Heart right ventricle (tissue), 16 donors: Measurements from ENCODE around the gene LTBR. TPM values are rescaled to one million over a fixed set of nuclear protein-coding genes. Genes with fewer than 3 reads are reported as not detected.

Experiments used
- ATAC-seq, 8 donors: fragments of 200-7000 bp; cut with Tn5 transposase; one replicate each; pipeline ENCODE4 v1.9.1; 2020; ENCODE audit warnings: mild to moderate bottlenecking in 8 of 8, moderate library complexity in 8 of 8, moderate number of reproducible peaks in 1 of 8
- DNase-seq, 2 donors: peaks; one replicate each; pipeline ENCODE4 v3.0.0-alpha.2; 2020
- H3K27ac ChIP-seq, 10 donors: fragments of 200-600 bp; sonication (generic) in 2 of 10; one replicate each; pipeline versions ENCODE4 v1.5.0 to v1.8.0; 2020 to 2022; ENCODE audit warnings: mild to moderate bottlenecking in 3 of 10
- H3K27me3 ChIP-seq, 7 donors: fragments of 200-600 bp; one replicate each; pipeline ENCODE4 v1.8.0; 2021 to 2022; ENCODE audit warnings: mild to moderate bottlenecking in 2 of 7
- H3K36me3 ChIP-seq, 9 donors: fragments of 200-600 bp; sonication (generic) in 1 of 9; one replicate each; pipeline versions ENCODE4 v1.5.0 to v1.8.0; 2020 to 2022; ENCODE audit warnings: mild to moderate bottlenecking in 2 of 9
- H3K4me1 ChIP-seq, 9 donors: fragments of 200-600 bp; sonication (generic) in 1 of 9; one replicate each; pipeline versions ENCODE4 v1.5.0 to v1.8.0; 2020 to 2022; ENCODE audit warnings: mild to moderate bottlenecking in 4 of 9
- H3K4me3 ChIP-seq, 10 donors: fragments of 200-600 bp; sonication (generic) in 2 of 10; one replicate each; pipeline versions ENCODE4 v1.5.0 to v1.8.0; 2020 to 2022; ENCODE audit warnings: mild to moderate bottlenecking in 7 of 10, moderate library complexity in 2 of 10
- H3K9me3 ChIP-seq, 11 donors: fragments of 200-600 bp in 10 of 11; sonication (generic) in 2 of 11; one replicate each; pipeline versions ENCODE4 v1.5.0 to v1.8.0; 2013 to 2022; ENCODE audit warnings: mild to moderate bottlenecking in 2 of 11, control low read depth in 1 of 11, moderate library complexity in 1 of 11
- CTCF ChIP-seq, 9 donors: fragments of 200-600 bp; sonication (generic) in 2 of 9; IDR thresholded peaks; one replicate each; pipeline versions ENCODE4 v1.5.0 to v1.8.0; 2021 to 2022; ENCODE audit warnings: antibody characterized with exemption in 9 of 9, mild to moderate bottlenecking in 5 of 9, moderate library complexity in 1 of 9
- WGBS, 2 donors: extraction: QIAGEN DNeasy Blood & Tissue Kit; methylation state at CpG; one replicate each; pipeline ENCODE4 v1.1.7; 2013; ENCODE audit warnings: inconsistent platforms in 1 of 2; 5-methylcytosine and 5-hydroxymethylcytosine counted together
- intact Hi-C, 10 donors: fragments of 100-400 bp; cut with DNase I; formaldehyde crosslinking; loops; one replicate each; pipeline versions ENCODE4 v1.11.1 to v1.14.2; 2022
- polyA plus RNA-seq, 2 donors: library from polyadenylated mRNA; stranded (reverse); fragments of 200-250 nt; gene quantifications; one replicate each; pipeline ENCODE4 v1.2.3, GENCODE V29; 2013
- total RNA-seq, 10 donors: library from RNA; stranded (reverse); fragmentation: NEBNext Ultra II Directional in 3 of 10; extraction: Animal tissue kit (Norgen Biotek cat#: 25700) in 3 of 10; gene quantifications; one replicate each; pipeline versions ENCODE4 v1.2.1 to v1.2.4, GENCODE V29; 2021 to 2023
- donor health status: Arrhythmogenic right ventricular cardiomyopathy.
- donor health status: ischemic (EF 13 %, LVEDD 7.1; RV severe dilation, severe dysfunction).
- donor health status: healthy with polysubstance abuse.
- donor health status: DM: no; HTN: yes; CAD: no.
- donor health status: DM: no; HTN: no; CAD: no.
- donor health status: ischemic (EF 25% LVEDD 6.9; RV normal size, moderate dysfunction).
- donor health status: ischemic (EF 25% LVEDD 5.7; RV mildly dilated, moderate dysfunction).
- donor health status: healthy.
- donor health status: DM: yes; HTN: yes; CAD: no.
- donor health status: Ischemic cardiomyopathy.
- donor health status: ischemic (EF 35%, LVEDD 5.7; RV mildly dilated, moderate dysfunction).
- donor health status: nonischemic (EF 11% LVEDD 7.7; RV severe dilation, severe dysfunction).
- donor health status: DM: yes; HTN: yes; CAD: no.
- donor health status: PGD.
- donor health status: ischemic (EF 29% LVEDD 5.4; RV normal size, mild dysfunction).
- donor health status: nonischemic (EF 23%, LVEDD 6.1; RV moderate dilation, normal function).

The LTBR gene
- total and polyA plus RNA-seq, 12 donors, result 14.1 to 49.1 (median 26.9) TPM

- intact Hi-C loops, result loop anchor here in 1 of 10 donors (10.0 kb wide), 1 partner anchor 51 kb away; no protein-coding TSS in a partner anchor
- no peak for DNase-seq
- WGBS, 2 donors, result 58 to 69% methylated on average over 19 of the region's 19 CpGs
- H3K27ac ChIP-seq, result peak overlapping the region in 9 of 10 donors; percentile 19 to 62 (median 41)
- TF ChIP-seq CTCF (IDR thresholded peaks at IDR 0.05), result peak in 6 of 9 donors; percentile 34 to 51 (median 41)
- no peaks in the 10 kb centered on the region for H3K36me3 ChIP-seq
- H3K9me3 ChIP-seq, result no peaks in the 10 kb centered on the region
- H3K27me3 ChIP-seq, result no peaks in the 10 kb centered on the region
- ATAC-seq, result peak; percentile 65 to 84 (median 77)
- peaks cover 10 to 65% (median 23%) of the 10 kb centered on the region in 9 donors for H3K4me1 ChIP-seq
- H3K4me3 ChIP-seq, result no peak overlapping the region
Measured at GRCh38 chr12:6376079-6376869, 7.7 kb upstream of the LTBR start.

DNA sequence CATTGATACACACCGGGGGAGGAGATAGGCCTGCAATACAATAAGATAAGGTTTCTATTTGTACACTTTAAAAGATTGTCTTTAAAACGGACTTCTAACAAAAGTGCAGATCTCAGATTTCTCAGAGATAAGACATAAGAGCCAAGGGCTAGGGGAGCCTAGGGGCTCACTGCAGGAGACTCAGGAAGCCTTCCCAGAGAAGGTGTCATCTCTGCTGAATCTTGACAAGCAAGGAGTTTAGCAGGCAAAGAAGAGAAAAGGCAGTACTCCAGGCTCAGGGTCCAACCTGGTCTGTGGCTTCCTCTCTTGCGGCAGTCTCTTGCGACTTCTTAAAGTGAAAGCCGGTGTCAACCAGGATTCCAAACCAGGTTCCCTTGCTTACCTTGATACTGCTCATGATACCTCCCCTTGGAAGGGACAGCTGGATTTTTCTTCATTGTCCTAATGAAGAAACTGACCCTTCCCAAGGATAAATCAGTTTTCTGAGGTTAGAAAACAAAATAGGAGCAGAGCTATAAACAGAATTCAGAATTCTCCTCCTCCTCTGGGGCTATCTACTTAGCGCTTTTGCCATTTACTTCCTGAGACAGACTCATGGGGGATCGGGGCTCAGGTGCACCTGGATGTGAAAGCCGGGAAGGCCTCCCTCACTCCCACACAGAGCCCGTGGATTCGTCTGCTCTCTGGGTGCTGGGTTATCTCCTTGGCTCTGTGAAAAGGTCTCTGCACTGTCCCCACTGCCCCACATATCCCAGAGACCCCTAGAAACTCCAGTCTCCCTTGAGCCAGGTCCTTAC is 6.9 kb upstream of the LTBR start:
- Histone ChIP-seq H3K27ac (peak overlapping the region in 8 of 10 donors; percentile 19 to 62 (median 44)), H3K4me1 (peaks cover 10 to 60% (median 23%) of the 10 kb centered on the region in 9 donors), H3K4me3 (no peak overlapping the region), H3K27me3 (no peaks in the 10 kb centered on the region), H3K9me3 (no peaks in the 10 kb centered on the region), H3K36me3 (no peaks in the 10 kb centered on the region)
- TF ChIP-seq CTCF (IDR thresholded peaks at IDR 0.05), result no peak
- peak in 1 of 8 donors; percentile 2 for ATAC-seq
- DNase-seq, result no peak
- 67 to 79% methylated on average over 10 of the region's 10 CpGs for WGBS, 2 donors
- intact Hi-C loops, result loop anchor here in 1 of 10 donors (10.0 kb wide), 1 partner anchor 52 kb away; no protein-coding TSS in a partner anchor

DNA sequence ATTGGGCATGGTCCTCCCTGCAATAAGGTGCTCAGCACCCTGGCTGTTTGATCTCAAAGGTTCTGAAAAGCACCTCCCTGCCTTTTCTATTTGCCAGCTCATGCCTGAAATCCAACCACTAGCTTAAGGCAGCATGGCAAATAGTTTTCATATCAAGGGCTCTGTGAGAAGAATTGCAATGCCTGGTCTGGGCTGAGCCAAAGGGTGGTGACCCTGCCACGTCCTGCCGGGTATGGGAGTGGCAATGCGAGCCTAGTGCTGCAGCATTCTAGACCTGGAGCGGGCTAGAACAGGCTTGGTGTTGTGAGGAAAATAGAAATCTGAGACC is 6.3 kb upstream of the LTBR start:
- Histone ChIP-seq H3K36me3 (no peaks in the 10 kb centered on the region), H3K9me3 (no peaks in the 10 kb centered on the region), H3K4me1 (peaks cover 10 to 57% (median 23%) of the 10 kb centered on the region in 9 donors), H3K4me3 (no peak overlapping the region), H3K27me3 (no peaks in the 10 kb centered on the region), H3K27ac (peak overlapping the region in 7 of 10 donors; percentile 16 to 62 (median 47))
- whole genome bisulfite sequencing, 2 donors, result 58 to 64% methylated on average over 4 of the region's 4 CpGs
- no peak for TF ChIP-seq CTCF (IDR thresholded peaks at IDR 0.05)
- DNase-seq (no peak), ATAC-seq (peak in 6 of 8 donors; percentile 35 to 62 (median 49))
- intact Hi-C loops, result loop anchor here in 1 of 10 donors (10.0 kb wide), 1 partner anchor 53 kb away; no protein-coding TSS in a partner anchor
